PC-3 (cell line): Measurements from ENCODE around the gene BMAL2. TPM values are rescaled to one million over a fixed set of nuclear protein-coding genes. Genes with fewer than 3 reads are reported as not detected.
A peak's percentile ranks its signal among the peaks of the same experiment; 100 is the strongest.

Source experiments
- ATAC-seq: fragments of 200-7000 bp; cut with Tn5 transposase; 2 replicates; pipeline ENCODE4 v1.9.1; 2020; ENCODE audit warnings: mild to moderate bottlenecking, moderate library complexity
- BruUV-seq: library from RNA; stranded (reverse); fragments of 400-500 nt; replicated peaks from 2 replicates; lab custom pipeline; 2021; lab: Mats Ljungman, UMichigan
- CTCF ChIA-PET: fragments of 300-600 bp; sonication (Branson Sonifier 250); formaldehyde crosslinking; loops from one replicate; lab custom pipeline; 2022; ENCODE audit warnings: antibody characterized with exemption; lab: Charles Lee
- POLR2A ChIA-PET: fragments of 300-600 bp; sonication (Branson Sonifier 250); formaldehyde crosslinking; loops from one replicate; lab custom pipeline; 2022; ENCODE audit warnings: antibody characterized with exemption; ENCODE audit not compliant: unreplicated experiment; lab: Charles Lee
- DNase-seq: peaks from one replicate; pipeline ENCODE4 v3.0.0-alpha.2; 2015
- H2AFZ ChIP-seq: fragments of 300-600 bp; sonication (generic); 2 replicates; pipeline ENCODE4 v1.6.0; 2016; ENCODE audit warnings: antibody characterized with exemption, low read length
- H3F3A ChIP-seq: fragments of 300-600 bp; sonication (generic); one replicate; pipeline ENCODE4 v1.6.0; 2017; ENCODE audit warnings: antibody characterized with exemption, low read length, control low read depth, mild to moderate bottlenecking; ENCODE audit not compliant: unreplicated experiment
- H3K27ac ChIP-seq: fragments of 300-600 bp; sonication (generic); 2 replicates; pipeline ENCODE4 v1.5.1; 2016; ENCODE audit warnings: mild to moderate bottlenecking, low read length
- H3K27me3 ChIP-seq: fragments of 300-600 bp; sonication (generic); 2 replicates; pipeline ENCODE4 v1.6.1; 2016; ENCODE audit warnings: low read length, mixed read lengths
- H3K36me3 ChIP-seq: fragments of 300-600 bp; sonication (generic); 2 replicates; pipeline ENCODE4 v1.6.1; 2016; ENCODE audit warnings: low read depth, mixed run types, low read length, mixed read lengths
- H3K4me1 ChIP-seq: fragments of 300-600 bp; sonication (generic); 2 replicates; pipeline ENCODE4 v1.5.1; 2016; ENCODE audit warnings: low read length; ENCODE audit not compliant: insufficient read depth
- H3K4me2 ChIP-seq: fragments of 300-600 bp; sonication (generic); 2 replicates; pipeline ENCODE4 v1.6.0; 2016; ENCODE audit warnings: low read length
- H3K4me3 ChIP-seq: fragments of 300-600 bp; sonication (generic); 2 replicates; pipeline ENCODE4 v1.5.1; 2016; ENCODE audit warnings: mild to moderate bottlenecking, low read length, mixed read lengths
- H3K79me2 ChIP-seq: fragments of 300-600 bp; sonication (generic); 2 replicates; pipeline ENCODE4 v1.6.1; 2017; ENCODE audit warnings: low read length, mixed read lengths
- H3K9ac ChIP-seq: fragments of 300-600 bp; sonication (generic); 2 replicates; pipeline ENCODE4 v1.6.0; 2016; ENCODE audit warnings: mild to moderate bottlenecking, low read length
- H3K9me2 ChIP-seq: fragments of 300-600 bp; sonication (generic); replicated peaks from 2 replicates; pipeline ENCODE4 v1.6.1; 2016; ENCODE audit warnings: mixed run types, low read length, mixed read lengths
- H3K9me3 ChIP-seq: fragments of 300-600 bp; sonication (generic); 2 replicates; pipeline ENCODE4 v1.6.1; 2016; ENCODE audit warnings: low read length, mixed read lengths
- H4K20me1 ChIP-seq: fragments of 300-600 bp; sonication (generic); 2 replicates; pipeline ENCODE4 v1.6.1; 2016; ENCODE audit warnings: low read length, mixed read lengths
- EZH2 ChIP-seq: fragments of 300-600 bp; sonication (generic); IDR thresholded peaks from one replicate; pipeline ENCODE4 v1.6.1; 2017; ENCODE audit warnings: antibody characterized with exemption, mild to moderate bottlenecking, low read length; ENCODE audit not compliant: unreplicated experiment
- EZH2phosphoT487 ChIP-seq: fragments of 300-600 bp; sonication (generic); IDR thresholded peaks from 2 replicates; pipeline ENCODE4 v1.6.1; 2018; ENCODE audit warnings: mild to moderate bottlenecking, antibody characterized with exemption, low read length, borderline replicate concordance
- intact Hi-C: fragments of 100-400 bp; cut with micrococcal nuclease; formaldehyde crosslinking; loops from 2 replicates; pipeline ENCODE4 v1.9.0; 2023
- total RNA-seq: library from RNA; depleted of rRNA; stranded (reverse); fragments of >200 nt; gene quantifications from 2 replicates; pipeline ENCODE4 v1.2.3, GENCODE V29; 2014
- TF ChIP-seq, protein P1 (sequence below): fragments of 300-600 bp; sonication (generic); conservative IDR thresholded peaks from 2 replicates; pipeline ENCODE4 v1.5.1; 2017; ENCODE audit warnings: antibody characterized with exemption, low read depth, mild to moderate bottlenecking, low read length

BMAL2 gene
- total RNA-seq, 1 experiment from 2014 or later, result 137 TPM

DNA sequence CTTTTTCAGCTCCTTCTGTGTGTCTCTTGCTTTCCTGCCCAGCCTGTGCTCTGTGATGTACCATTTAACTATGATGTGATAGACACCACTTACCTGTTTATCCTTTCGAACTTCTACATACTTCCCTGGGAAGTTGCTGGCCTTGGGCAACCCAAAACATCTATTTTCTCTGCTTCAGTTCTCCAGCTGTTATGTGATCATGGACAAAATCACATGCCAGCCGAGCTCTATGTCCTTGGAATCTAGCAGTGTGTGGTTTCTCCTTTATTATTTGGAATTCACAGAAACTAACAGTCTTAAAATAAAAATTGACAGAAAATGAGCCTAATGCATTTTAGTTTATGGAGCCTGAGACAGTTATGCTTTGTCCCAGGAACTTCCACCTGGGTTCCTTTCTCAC, 22.9 kb downstream of the BMAL2 start:
- BruUV-seq, result no TSS peak
- Histone ChIP-seq H3F3A (no peaks in the 10 kb centered on the region), H3K36me3 (peaks cover 20% of the 10 kb centered on the region), H4K20me1 (peaks cover 5% of the 10 kb centered on the region), H3K79me2 (peaks cover 95% of the 10 kb centered on the region), H3K27me3 (no peaks in the 10 kb centered on the region), H3K4me3 (no peak overlapping the region), H3K9me2 (no peaks in the 10 kb centered on the region), H3K4me1 (peaks cover 9% of the 10 kb centered on the region; the same call in 1 of the 2 replicates), H3K9ac (no peak overlapping the region), H3K4me2 (no peak overlapping the region), H2AFZ (no peak overlapping the region), H3K9me3 (no peaks in the 10 kb centered on the region), H3K27ac (no peak overlapping the region)
- DNase-seq, result no peak
- CTCF ChIA-PET, result interaction anchor here (0.5 kb wide), 1 partner anchor 515 kb away, joined by 7 read pairs; no protein-coding TSS in a partner anchor
- ATAC-seq, result no peak
- TF ChIP-seq, protein P1, sequence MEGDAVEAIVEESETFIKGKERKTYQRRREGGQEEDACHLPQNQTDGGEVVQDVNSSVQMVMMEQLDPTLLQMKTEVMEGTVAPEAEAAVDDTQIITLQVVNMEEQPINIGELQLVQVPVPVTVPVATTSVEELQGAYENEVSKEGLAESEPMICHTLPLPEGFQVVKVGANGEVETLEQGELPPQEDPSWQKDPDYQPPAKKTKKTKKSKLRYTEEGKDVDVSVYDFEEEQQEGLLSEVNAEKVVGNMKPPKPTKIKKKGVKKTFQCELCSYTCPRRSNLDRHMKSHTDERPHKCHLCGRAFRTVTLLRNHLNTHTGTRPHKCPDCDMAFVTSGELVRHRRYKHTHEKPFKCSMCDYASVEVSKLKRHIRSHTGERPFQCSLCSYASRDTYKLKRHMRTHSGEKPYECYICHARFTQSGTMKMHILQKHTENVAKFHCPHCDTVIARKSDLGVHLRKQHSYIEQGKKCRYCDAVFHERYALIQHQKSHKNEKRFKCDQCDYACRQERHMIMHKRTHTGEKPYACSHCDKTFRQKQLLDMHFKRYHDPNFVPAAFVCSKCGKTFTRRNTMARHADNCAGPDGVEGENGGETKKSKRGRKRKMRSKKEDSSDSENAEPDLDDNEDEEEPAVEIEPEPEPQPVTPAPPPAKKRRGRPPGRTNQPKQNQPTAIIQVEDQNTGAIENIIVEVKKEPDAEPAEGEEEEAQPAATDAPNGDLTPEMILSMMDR, result no peak
- TF ChIP-seq EZH2, result no peak
- TF ChIP-seq EZH2phosphoT487, result no peak
- intact Hi-C loops, result no loop called here
- POLR2A ChIA-PET, result no interaction called here

DNA sequence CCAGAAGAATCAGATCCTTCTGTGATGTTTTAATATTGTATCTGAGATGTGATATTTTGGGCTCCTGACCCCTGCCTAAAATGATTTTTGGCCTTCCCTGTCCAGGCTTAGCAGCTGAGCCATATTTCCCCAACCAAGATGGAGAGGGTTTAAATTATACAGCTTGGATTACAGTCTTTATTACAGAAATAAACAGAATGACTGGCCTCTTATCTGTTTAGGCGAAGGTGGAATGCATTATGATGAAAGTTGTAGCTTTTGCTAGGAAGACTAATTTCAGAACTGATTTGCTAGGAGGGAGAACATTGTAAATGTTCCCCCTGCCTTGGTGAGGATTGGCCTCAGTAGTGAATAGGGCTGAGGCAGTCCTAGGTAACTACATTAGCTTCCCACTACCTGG, 23.3 kb downstream of the BMAL2 start:
- Histone ChIP-seq H3K79me2 (peaks cover 97% of the 10 kb centered on the region), H3K4me1 (peaks cover 9% of the 10 kb centered on the region; the same call in 1 of the 2 replicates), H3K4me3 (no peak overlapping the region), H3K4me2 (no peak overlapping the region), H3K27ac (no peak overlapping the region), H3K9me3 (no peaks in the 10 kb centered on the region), H3K36me3 (peaks cover 20% of the 10 kb centered on the region), H2AFZ (no peak overlapping the region), H3K9ac (no peak overlapping the region), H3K9me2 (no peaks in the 10 kb centered on the region), H3F3A (no peaks in the 10 kb centered on the region), H4K20me1 (peaks cover 5% of the 10 kb centered on the region), H3K27me3 (no peaks in the 10 kb centered on the region)
- ChIA-PET CTCF (no interaction called here), POLR2A (no interaction called here)
- no TSS peak for BruUV-seq
- TF ChIP-seq, protein P1, result no peak
- no peak for TF ChIP-seq EZH2
- TF ChIP-seq EZH2phosphoT487, result no peak
- intact Hi-C loops, result no loop called here
- DNase-seq, result no peak
- no peak for ATAC-seq

DNA sequence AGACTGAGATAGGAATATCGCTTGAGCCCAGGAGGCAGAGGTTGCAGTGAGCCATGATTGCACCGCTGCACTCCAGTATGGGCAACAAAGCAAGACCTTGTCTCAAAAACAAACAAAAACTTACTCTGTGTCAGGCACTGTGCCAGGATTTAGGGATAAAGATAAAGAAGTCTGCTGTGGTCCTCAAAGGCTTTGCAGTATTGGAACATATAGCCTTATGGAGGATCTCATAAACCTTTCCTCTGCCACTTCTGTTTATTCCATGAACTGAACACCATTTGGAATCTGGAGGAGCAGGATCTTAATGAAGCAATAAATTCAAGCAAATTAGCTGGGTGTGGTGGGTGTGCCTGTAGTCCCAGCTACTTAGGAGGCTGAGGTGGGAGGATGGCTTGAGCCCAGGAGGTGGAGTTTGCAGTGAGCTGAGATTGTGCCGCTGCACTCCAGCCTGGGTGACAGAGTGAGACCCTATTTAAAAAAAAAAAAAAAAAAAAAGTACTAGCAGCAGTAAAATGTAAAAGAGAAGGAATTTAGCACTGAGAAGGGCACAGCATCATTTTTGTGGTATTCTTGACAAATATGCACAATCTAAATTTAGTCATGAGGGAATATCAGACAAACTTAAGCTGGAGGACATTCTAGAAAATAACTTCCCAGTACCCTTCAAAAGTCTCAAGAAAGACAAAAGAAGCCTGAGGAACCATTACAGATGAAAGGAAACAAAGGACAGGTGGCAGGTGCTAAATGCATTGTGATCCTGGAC, 27.1 kb downstream of the BMAL2 start:
- Histone ChIP-seq H4K20me1 (peaks cover 5% of the 10 kb centered on the region), H3F3A (no peaks in the 10 kb centered on the region), H3K27me3 (no peaks in the 10 kb centered on the region), H3K9ac (no peak overlapping the region), H3K9me3 (no peaks in the 10 kb centered on the region), H3K79me2 (peaks cover 97% of the 10 kb centered on the region), H3K4me2 (no peak overlapping the region), H3K4me3 (no peak overlapping the region), H3K27ac (no peak overlapping the region), H3K36me3 (peaks cover 23% of the 10 kb centered on the region), H3K4me1 (peaks cover 9% of the 10 kb centered on the region; the same call in 1 of the 2 replicates), H3K9me2 (no peaks in the 10 kb centered on the region), H2AFZ (no peak overlapping the region)
- ATAC-seq (no peak; the same call in 1 of the 2 replicates), DNase-seq (peak; percentile 35)
- POLR2A ChIA-PET, result no interaction called here
- no TSS peak for BruUV-seq
- TF ChIP-seq, protein P1, result no peak
- TF ChIP-seq EZH2phosphoT487 (no peak), EZH2 (no peak)
- CTCF ChIA-PET, result no interaction called here
- intact Hi-C loops, result no loop called here
